HepG2 (cell line): Measurements from ENCODE around the gene ZFAND4. TPM values are rescaled to one million over a fixed set of nuclear protein-coding genes. Genes with fewer than 3 reads are reported as not detected.

Experiments
- CEBPG ChIP-seq: IDR thresholded peaks from 2 replicates; pipeline ENCODE4 v1.6.1; 2016
- E2F1 ChIP-seq: sonication (generic); formaldehyde crosslinking; IDR thresholded peaks from 2 replicates; pipeline ENCODE4 v1.5.0; 2020; ENCODE audit warnings: missing genetic modification reagents
- HOXA5 ChIP-seq: sonication (generic); formaldehyde crosslinking; IDR thresholded peaks from 2 replicates; pipeline ENCODE4 v1.4.0; 2020; ENCODE audit warnings: missing genetic modification reagents
- KDM6A ChIP-seq: IDR thresholded peaks from 2 replicates; pipeline ENCODE4 v1.6.1; 2016; ENCODE audit warnings: low read depth
- MATR3 ChIP-seq: sonication (generic); formaldehyde crosslinking; IDR thresholded peaks from 2 replicates; pipeline ENCODE4 v1.4.0; 2020; ENCODE audit warnings: missing genetic modification reagents
- NCOA5 ChIP-seq: sonication (generic); formaldehyde crosslinking; IDR thresholded peaks from 2 replicates; pipeline ENCODE4 v1.4.0; 2020; ENCODE audit warnings: missing genetic modification reagents
- SIN3B ChIP-seq: fragments of 150-350 bp; IDR thresholded peaks from 2 replicates; pipeline ENCODE4 v1.6.1; 2014; ENCODE audit warnings: low read length
- SMAD9 ChIP-seq: sonication (generic); formaldehyde crosslinking; IDR thresholded peaks from 2 replicates; pipeline ENCODE4 v1.5.1; 2020; ENCODE audit warnings: mild to moderate bottlenecking, missing genetic modification reagents
- SPEN ChIP-seq: sonication (generic); formaldehyde crosslinking; IDR thresholded peaks from 2 replicates; pipeline ENCODE4 v1.5.1; 2020; ENCODE audit warnings: low read depth, mild to moderate bottlenecking, missing genetic modification reagents
- ZBTB20 ChIP-seq: sonication (generic); formaldehyde crosslinking; IDR thresholded peaks from 2 replicates; pipeline ENCODE4 v1.8.1; 2023; ENCODE audit warnings: missing genetic modification reagents, low read depth, mild to moderate bottlenecking, borderline replicate concordance
- ZFP1 ChIP-seq: IDR thresholded peaks from 2 replicates; pipeline ENCODE4 v1.6.1; 2016
- ZFP37 ChIP-seq: sonication (generic); formaldehyde crosslinking; IDR thresholded peaks from 2 replicates; pipeline ENCODE4 v1.4.0; 2020; ENCODE audit warnings: missing genetic modification reagents, borderline replicate concordance
- ZNF10 ChIP-seq: sonication (generic); formaldehyde crosslinking; IDR thresholded peaks from 2 replicates; pipeline ENCODE4 v1.4.0; 2020; ENCODE audit warnings: mild to moderate bottlenecking, low read depth, missing genetic modification reagents, borderline replicate concordance
- ZNF142 ChIP-seq: sonication (generic); formaldehyde crosslinking; IDR thresholded peaks from 2 replicates; pipeline ENCODE4 v1.4.0; 2020; ENCODE audit warnings: missing genetic modification reagents
- ZNF225 ChIP-seq: sonication (generic); formaldehyde crosslinking; IDR thresholded peaks from 2 replicates; pipeline ENCODE4 v1.4.0; 2020; ENCODE audit warnings: mild to moderate bottlenecking, missing genetic modification reagents
- ZNF547 ChIP-seq: sonication (generic); formaldehyde crosslinking; IDR thresholded peaks from 2 replicates; pipeline ENCODE4 v1.5.1; 2020; ENCODE audit warnings: mild to moderate bottlenecking, missing genetic modification reagents
- ZNF556 ChIP-seq: sonication (generic); formaldehyde crosslinking; IDR thresholded peaks from 2 replicates; pipeline ENCODE4 v1.4.0; 2020; ENCODE audit warnings: mild to moderate bottlenecking, missing genetic modification reagents, borderline replicate concordance
- polyA plus RNA-seq, 8 experiments: library from polyadenylated mRNA; depleted of rRNA in 3 of 8; stranded (reverse) in 7 of 8; unstranded in 1 of 8; fragments of >200 nt; fragmentation: Illumina TruSeq in 4 of 8; extraction: Trizol in 4 of 8; gene quantifications; 2 replicates each; pipeline versions ENCODE4 v1.2.1 to v1.2.3, GENCODE V29; 2011 to 2016; ENCODE audit warnings: low read depth in 4 of 8, missing spikeins in 1 of 8, mixed read lengths in 1 of 8; ENCODE audit not compliant: insufficient read depth in 1 of 8
- total RNA-seq, 5 experiments: library from RNA; depleted of rRNA; stranded (reverse); fragments of >200 nt; fragmentation: Illumina TruSeq; extraction: Trizol; gene quantifications; 2 replicates each; pipeline ENCODE4 v1.2.3, GENCODE V29; 2016; ENCODE audit warnings: low read depth in 1 of 5
- TF ChIP-seq, protein P1 (sequence below): sonication (generic); formaldehyde crosslinking; IDR thresholded peaks from 2 replicates; pipeline ENCODE4 v1.5.1; 2020; ENCODE audit warnings: missing genetic modification reagents, mild to moderate bottlenecking, borderline replicate concordance
- TF ChIP-seq, protein P2 (sequence below): sonication (generic); formaldehyde crosslinking; IDR thresholded peaks from 2 replicates; pipeline ENCODE4 v1.8.1; 2023; ENCODE audit warnings: mild to moderate bottlenecking, missing genetic modification reagents

ZFAND4 gene
- total and polyA plus RNA-seq, 2 of the 13 experiments (the other 11 are each of a cell fraction or from before 2014, with no cell fraction given), result 2.9 to 9.2 TPM

GRCh38 chr10:45594276-45595157 is 78.1 kb downstream of the ZFAND4 start (continued):
- TF ChIP-seq NCOA5 (CRISPR knock-in tag) (no peak), ZFP37 (CRISPR knock-in tag) (0 out of 2 replicates have a peak, but pooled peaks have one; percentile 70), ZNF556 (CRISPR knock-in tag) (peak; percentile 35; the same call in 1 of the 2 replicates), ZNF547 (CRISPR knock-in tag) (peak; percentile 89; the same call in 1 of the 2 replicates), ZFP1 (peak; percentile 76; the same call in 1 of the 2 replicates), ZNF10 (CRISPR knock-in tag) (no peak), SMAD9 (no peak), CEBPG (CRISPR knock-in tag) (peak; percentile 56), ZBTB20 (CRISPR knock-in tag) (no peak), E2F1 (CRISPR knock-in tag) (peak; percentile 80), MATR3 (CRISPR knock-in tag) (no peak), SPEN (CRISPR knock-in tag) (peak; percentile 96), ZNF142 (CRISPR knock-in tag) (0 out of 2 replicates have a peak, but pooled peaks have one; percentile 59), HOXA5 (CRISPR knock-in tag) (peak; percentile 95), SIN3B (peak; percentile 85), KDM6A (CRISPR knock-in tag) (peak; percentile 43), ZNF225 (CRISPR knock-in tag) (no peak; the same call in 1 of the 2 replicates)
- TF ChIP-seq, protein P1, sequence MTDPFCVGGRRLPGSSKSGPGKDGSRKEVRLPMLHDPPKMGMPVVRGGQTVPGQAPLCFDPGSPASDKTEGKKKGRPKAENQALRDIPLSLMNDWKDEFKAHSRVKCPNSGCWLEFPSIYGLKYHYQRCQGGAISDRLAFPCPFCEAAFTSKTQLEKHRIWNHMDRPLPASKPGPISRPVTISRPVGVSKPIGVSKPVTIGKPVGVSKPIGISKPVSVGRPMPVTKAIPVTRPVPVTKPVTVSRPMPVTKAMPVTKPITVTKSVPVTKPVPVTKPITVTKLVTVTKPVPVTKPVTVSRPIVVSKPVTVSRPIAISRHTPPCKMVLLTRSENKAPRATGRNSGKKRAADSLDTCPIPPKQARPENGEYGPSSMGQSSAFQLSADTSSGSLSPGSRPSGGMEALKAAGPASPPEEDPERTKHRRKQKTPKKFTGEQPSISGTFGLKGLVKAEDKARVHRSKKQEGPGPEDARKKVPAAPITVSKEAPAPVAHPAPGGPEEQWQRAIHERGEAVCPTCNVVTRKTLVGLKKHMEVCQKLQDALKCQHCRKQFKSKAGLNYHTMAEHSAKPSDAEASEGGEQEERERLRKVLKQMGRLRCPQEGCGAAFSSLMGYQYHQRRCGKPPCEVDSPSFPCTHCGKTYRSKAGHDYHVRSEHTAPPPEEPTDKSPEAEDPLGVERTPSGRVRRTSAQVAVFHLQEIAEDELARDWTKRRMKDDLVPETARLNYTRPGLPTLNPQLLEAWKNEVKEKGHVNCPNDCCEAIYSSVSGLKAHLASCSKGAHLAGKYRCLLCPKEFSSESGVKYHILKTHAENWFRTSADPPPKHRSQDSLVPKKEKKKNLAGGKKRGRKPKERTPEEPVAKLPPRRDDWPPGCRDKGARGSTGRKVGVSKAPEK (CRISPR knock-in tag), result no peak
- TF ChIP-seq, protein P2, sequence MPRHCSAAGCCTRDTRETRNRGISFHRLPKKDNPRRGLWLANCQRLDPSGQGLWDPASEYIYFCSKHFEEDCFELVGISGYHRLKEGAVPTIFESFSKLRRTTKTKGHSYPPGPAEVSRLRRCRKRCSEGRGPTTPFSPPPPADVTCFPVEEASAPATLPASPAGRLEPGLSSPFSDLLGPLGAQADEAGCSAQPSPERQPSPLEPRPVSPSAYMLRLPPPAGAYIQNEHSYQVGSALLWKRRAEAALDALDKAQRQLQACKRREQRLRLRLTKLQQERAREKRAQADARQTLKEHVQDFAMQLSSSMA, result peak; percentile 79; the same call in 1 of the 2 replicates
